Dermis blood vessel endothelial cell (primary cell): Measurements from ENCODE around the gene SDF2L1. TPM values are rescaled to one million over a fixed set of nuclear protein-coding genes. Genes with fewer than 3 reads are reported as not detected.
"Not testable (repeated sequence)": the region's sequence is repeated elsewhere in the genome, so short reads cannot be mapped to it uniquely, and the experiment has no call there.

Experiments used
- DNase-seq: peaks from one replicate; pipeline ENCODE4 v3.0.0; 2010
- total RNA-seq: library from RNA; depleted of rRNA; stranded (reverse); fragments of >200 nt; gene quantifications from 2 replicates; pipeline ENCODE4 v1.2.3, GENCODE V29; 2014

SDF2L1 gene
- total RNA-seq, 1 donor from 2014 or later, result 31.1 TPM

- no peak for DNase-seq
These were observed 46.2 kb downstream of the SDF2L1 start for GRCh38 chr22:21688341-21688705.

- DNase-seq, result no peak
These were observed 46.7 kb downstream of the SDF2L1 start for GRCh38 chr22:21688706-21689381.

GRCh38 chr22:21690401-21690801 lies 48.3 kb downstream of the SDF2L1 start:
- DNase-seq, result no peak

GRCh38 chr22:21691816-21692215 lies 49.7 kb downstream of the SDF2L1 start:
- no peak for DNase-seq

- not testable (repeated sequence) for DNase-seq
These were observed 50.8 kb downstream of the SDF2L1 start for GRCh38 chr22:21692856-21693255.

- no peak for DNase-seq
These were observed 51.4 kb downstream of the SDF2L1 start for GRCh38 chr22:21693333-21693998.

Other genes with a start within 250 kb of the SDF2L1 start
- 3.9 and 4.4 TPM in 2 replicates for gene HIC2, start 224.9 kb upstream of the SDF2L1 start, total RNA-seq
- 0.60 and 0.68 TPM in 2 replicates for gene TMEM191C, start 174.9 kb upstream of the SDF2L1 start, total RNA-seq
- gene RIMBP3C, start 90.8 kb upstream of the SDF2L1 start, total RNA-seq, result 0.09 and 0.17 TPM in 2 replicates
- gene UBE2L3, start 74.6 kb upstream of the SDF2L1 start, total RNA-seq, result 33.5 and 50.3 TPM in 2 replicates
- gene YDJC, start 12.3 kb upstream of the SDF2L1 start, total RNA-seq, result 21.3 and 25.0 TPM in 2 replicates
- gene CCDC116, start 9.5 kb upstream of the SDF2L1 start, total RNA-seq, result 0.17 and 0.28 TPM in 2 replicates
- 16.7 and 28.9 TPM in 2 replicates for gene PPIL2, start 23.7 kb downstream of the SDF2L1 start, total RNA-seq
- gene YPEL1, start 93.5 kb downstream of the SDF2L1 start, total RNA-seq, result 5.1 and 7.8 TPM in 2 replicates
- 72.0 and 119 TPM in 2 replicates for gene MAPK1, start 225.3 kb downstream of the SDF2L1 start, total RNA-seq